SK-N-SH (cell line): ENCODE data around the gene BCAS3. TPM values are rescaled to one million over a fixed set of nuclear protein-coding genes. Genes with fewer than 3 reads are reported as not detected.
A peak's percentile ranks its signal among the peaks of the same experiment; 100 is the strongest.

Experiments used
- CTCF ChIA-PET: fragments of 300-600, 350-600 bp; formaldehyde crosslinking; extraction: SDS; loops from one replicate; lab custom pipeline; 2021; lab: Yijun Ruan, JAX
- POLR2A ChIA-PET: fragments of 350-600 bp; sonication (Branson Sonifier 250); formaldehyde crosslinking; extraction: SDS; loops from one replicate; lab custom pipeline; 2020; ENCODE audit warnings: antibody characterized with exemption, inconsistent platforms; lab: Yijun Ruan, JAX
- DNase-seq: peaks from one replicate; pipeline ENCODE4 v3.0.0; 2012
- H2AFZ ChIP-seq: fragments of 200-600 bp; sonication (generic); 2 replicates; pipeline ENCODE4 v1.8.1; 2016; ENCODE audit warnings: antibody characterized with exemption, mild to moderate bottlenecking, low read depth
- H3F3A ChIP-seq: fragments of 200-600 bp; sonication (generic); replicated peaks from 2 replicates; pipeline ENCODE3; 2016; ENCODE audit warnings: antibody characterized with exemption, mild to moderate bottlenecking; ENCODE audit not compliant: insufficient read depth
- H3K27ac ChIP-seq, 2 experiments: fragments of 200-500 bp in 1 of 2; fragments of 200-600 bp in 1 of 2; sonication (Bioruptor generic) in 1 of 2; sonication (generic), shearing (Covaris generic) in 1 of 2; 2 replicates each; pipeline versions ENCODE4 v1.5.1 to v1.6.1; 2014 to 2016; ENCODE audit warnings: low read depth in 2 of 2, inconsistent platforms in 1 of 2, low read length in 1 of 2, mild to moderate bottlenecking in 1 of 2, mixed read lengths in 1 of 2
- H3K27me3 ChIP-seq: fragments of 200-600 bp; sonication (generic), shearing (Covaris generic); 2 replicates; pipeline ENCODE4 v1.6.1; 2016; ENCODE audit warnings: mixed run types; ENCODE audit not compliant: insufficient read depth
- H3K36me3 ChIP-seq, 2 experiments: fragments of 200-500 bp in 1 of 2; fragments of 200-600 bp in 1 of 2; sonication (Bioruptor generic) in 1 of 2; sonication (generic) in 1 of 2; replicated peaks in 1 of 2; 2 replicates each; pipeline versions ENCODE3 to v1.5.1; 2014 to 2016; ENCODE audit warnings: low read length in 1 of 2, mild to moderate bottlenecking in 1 of 2; ENCODE audit not compliant: insufficient read depth in 2 of 2, control insufficient read depth in 1 of 2
- H3K4me1 ChIP-seq, 2 experiments: fragments of 200-500 bp in 1 of 2; fragments of 200-600 bp in 1 of 2; sonication (Bioruptor generic) in 1 of 2; sonication (generic), shearing (Covaris generic) in 1 of 2; 2 replicates each; pipeline versions ENCODE4 v1.5.1 to v1.6.1; 2014 to 2016; ENCODE audit warnings: low read depth in 1 of 2, low read length in 1 of 2, mixed run types in 1 of 2; ENCODE audit not compliant: insufficient read depth in 2 of 2, control insufficient read depth in 1 of 2
- H3K4me2 ChIP-seq: fragments of 200-600 bp; sonication (generic), shearing (Covaris generic); 2 replicates; pipeline ENCODE4 v1.6.1; 2017; ENCODE audit warnings: mixed run types
- H3K4me3 ChIP-seq, 2 experiments: fragments of 200-500 bp in 1 of 2; fragments of 200-600 bp in 1 of 2; sonication (Bioruptor generic) in 1 of 2; sonication (generic), shearing (Covaris generic) in 1 of 2; 2 replicates each; pipeline versions ENCODE4 v1.5.1 to v1.8.1; 2014 to 2016; ENCODE audit warnings: low read depth in 2 of 2, inconsistent platforms in 1 of 2, low read length in 1 of 2, mild to moderate bottlenecking in 1 of 2, mixed read lengths in 1 of 2, moderate library complexity in 1 of 2
- H3K79me2 ChIP-seq: fragments of 200-600 bp; sonication (generic); 2 replicates; pipeline ENCODE4 v1.8.1; 2017; ENCODE audit warnings: mild to moderate bottlenecking; ENCODE audit not compliant: insufficient read depth
- H3K9ac ChIP-seq: fragments of 200-600 bp; sonication (generic); 2 replicates; pipeline ENCODE4 v1.6.1; 2017; ENCODE audit warnings: mixed run types
- H3K9me2 ChIP-seq: fragments of 200-600 bp; sonication (generic); 2 replicates; pipeline ENCODE4 v1.6.1; 2017; ENCODE audit warnings: mixed run types
- H3K9me3 ChIP-seq: fragments of 200-600 bp; sonication (generic); 2 replicates; pipeline ENCODE4 v1.6.1; 2017; ENCODE audit warnings: mixed run types, mild to moderate bottlenecking, moderate library complexity
- H4K20me1 ChIP-seq: fragments of 200-600 bp; sonication (generic); 2 replicates; pipeline ENCODE4 v1.6.1; 2017; ENCODE audit warnings: mild to moderate bottlenecking, mixed run types; ENCODE audit not compliant: insufficient read depth
- CTCF ChIP-seq: fragments of 200-600 bp; sonication (generic); IDR thresholded peaks from 2 replicates; pipeline ENCODE4 v1.6.1; 2017; ENCODE audit warnings: antibody characterized with exemption, mild to moderate bottlenecking, moderate library complexity
- ELF1 ChIP-seq: IDR thresholded peaks from 2 replicates; pipeline ENCODE4 v1.4.0; 2012
- FOSL2 ChIP-seq: IDR thresholded peaks from 2 replicates; pipeline ENCODE4 v1.4.0; 2012; ENCODE audit warnings: low read depth, mild to moderate bottlenecking, moderate library complexity, borderline replicate concordance
- GATA2 ChIP-seq: sonication (generic); formaldehyde crosslinking; IDR thresholded peaks from 2 replicates; pipeline ENCODE4 v1.5.0; 2020; ENCODE audit warnings: mild to moderate bottlenecking, missing genetic modification reagents
- IRF3 ChIP-seq: fragments of 150-350 bp; IDR thresholded peaks from 2 replicates; pipeline ENCODE4 v1.6.1; 2016; ENCODE audit warnings: mild to moderate bottlenecking, low read depth, low read length
- JUND ChIP-seq: IDR thresholded peaks from 2 replicates; pipeline ENCODE4 v1.4.0; 2012
- MAX ChIP-seq: IDR thresholded peaks from 2 replicates; pipeline ENCODE4 v1.4.0; 2012; ENCODE audit warnings: low read depth
- MEF2A ChIP-seq: IDR thresholded peaks from 2 replicates; pipeline ENCODE4 v1.4.0; 2012; ENCODE audit warnings: low read depth, borderline replicate concordance
- NFIC ChIP-seq: IDR thresholded peaks from 2 replicates; pipeline ENCODE4 v1.4.0; 2012; ENCODE audit warnings: borderline replicate concordance
- PBX3 ChIP-seq: IDR thresholded peaks from 2 replicates; pipeline ENCODE4; 2012
- POLR2AphosphoS5 ChIP-seq: IDR thresholded peaks from 2 replicates; pipeline ENCODE4 v1.6.1; 2012; ENCODE audit warnings: low read depth, low read length
- RAD21 ChIP-seq: IDR thresholded peaks from 2 replicates; pipeline ENCODE4 v1.6.1; 2012; ENCODE audit warnings: mild to moderate bottlenecking, low read length
- RCOR1 ChIP-seq: fragments of 150-350 bp; IDR thresholded peaks from 2 replicates; pipeline ENCODE4 v1.6.1; 2017; ENCODE audit warnings: antibody characterized with exemption, low read length
- RXRA ChIP-seq: IDR thresholded peaks from 2 replicates; pipeline ENCODE4 v1.4.0; 2012; ENCODE audit warnings: low read depth, mild to moderate bottlenecking, borderline replicate concordance
- SIN3A ChIP-seq: IDR thresholded peaks from 2 replicates; pipeline ENCODE4 v1.6.1; 2012; ENCODE audit warnings: low read depth, mild to moderate bottlenecking, low read length, moderate library complexity, borderline replicate concordance
- TEAD4 ChIP-seq: IDR thresholded peaks from 2 replicates; pipeline ENCODE4 v1.4.0; 2012; ENCODE audit warnings: mild to moderate bottlenecking, borderline replicate concordance; ENCODE audit not compliant: insufficient read depth
- USF1 ChIP-seq: IDR thresholded peaks from 2 replicates; pipeline ENCODE4 v1.4.0; 2012; ENCODE audit warnings: low read depth, borderline replicate concordance
- USF2 ChIP-seq: fragments of 150-350 bp; IDR thresholded peaks from 2 replicates; pipeline ENCODE4 v1.6.1; 2017; ENCODE audit warnings: antibody characterized with exemption, low read length, low read depth, borderline replicate concordance
- YY1 ChIP-seq: IDR thresholded peaks from 2 replicates; pipeline ENCODE4 v1.4.0; 2012; ENCODE audit warnings: low read depth, mild to moderate bottlenecking
- WGBS: methylation state at CpG from one replicate; pipeline ENCODE4 v1.1.6; 2017; ENCODE audit warnings: low lambda C conversion rate; 5-methylcytosine and 5-hydroxymethylcytosine counted together
- polyA plus RNA-seq, 3 experiments: library from polyadenylated mRNA; depleted of rRNA; stranded (reverse); fragments of >200 nt; gene quantifications; 2 replicates each; pipeline ENCODE4 v1.2.3, GENCODE V29; 2012

BCAS3 gene
- polyA plus RNA-seq, 1 of the 3 experiments (the other 2 are of a cell fraction): 5.9 TPM

- no peak for TF ChIP-seq IRF3
Observed at GRCh38 chr17:61400717-61401388, 723.2 kb downstream of the BCAS3 start (continued).

GRCh38 chr17:61401389-61402072, 723.9 kb downstream of the BCAS3 start:
- peak; percentile 73 for DNase-seq
- Histone ChIP-seq H3K9me3 (no peaks in the 10 kb centered on the region), H3K27me3 (no peaks in the 10 kb centered on the region), H3K4me2 (peak overlapping the region; percentile 95), H2AFZ (no peak overlapping the region; the same call in 1 of the 2 replicates), H3K4me1 (peaks cover 21 to 50% of the 10 kb centered on the region in 2 experiments), H3K9ac (peak overlapping the region; percentile 97), H3K36me3 (peaks cover 38 to 48% of the 10 kb centered on the region in 2 experiments), H3K27ac (peak overlapping the region; percentile 75 to 90), H3K79me2 (peaks cover 96% of the 10 kb centered on the region), H4K20me1 (peaks cover 52% of the 10 kb centered on the region), H3F3A (peaks cover 19% of the 10 kb centered on the region), H3K9me2 (no peaks in the 10 kb centered on the region), H3K4me3 (peak overlapping the region; percentile 96 to 100)
- CTCF ChIA-PET: interaction anchor here (0.6 to 11.4 kb wide), 12 partner anchors 10 to 681 kb away, joined by 3 to 133 read pairs (median 5); no protein-coding TSS in a partner anchor
- POLR2A ChIA-PET: interaction anchor here (1.5 to 3.0 kb wide), 2 partner anchors 11 to 18 kb away, joined by 10 read pairs; no protein-coding TSS in a partner anchor
- WGBS: 11% methylated on average over 25 of the region's 25 CpGs
- TF ChIP-seq RCOR1 (no peak), USF1 (no peak), JUND (no peak), CTCF (no peak), IRF3 (no peak), RXRA (no peak), ELF1 (no peak), RAD21 (0 out of 2 replicates have a peak, but pooled peaks have one; percentile 0), YY1 (no peak), SIN3A (peak; percentile 66; the same call in 1 of the 2 replicates), POLR2AphosphoS5 (no peak), MEF2A (no peak), USF2 (no peak), NFIC (no peak), GATA2 (CRISPR knock-in tag) (no peak), TEAD4 (no peak), FOSL2 (no peak), MAX (peak; percentile 65), PBX3 (no peak)
